ENCODE data around the gene CHIA.

- TF ChIP-seq, protein P1, sequence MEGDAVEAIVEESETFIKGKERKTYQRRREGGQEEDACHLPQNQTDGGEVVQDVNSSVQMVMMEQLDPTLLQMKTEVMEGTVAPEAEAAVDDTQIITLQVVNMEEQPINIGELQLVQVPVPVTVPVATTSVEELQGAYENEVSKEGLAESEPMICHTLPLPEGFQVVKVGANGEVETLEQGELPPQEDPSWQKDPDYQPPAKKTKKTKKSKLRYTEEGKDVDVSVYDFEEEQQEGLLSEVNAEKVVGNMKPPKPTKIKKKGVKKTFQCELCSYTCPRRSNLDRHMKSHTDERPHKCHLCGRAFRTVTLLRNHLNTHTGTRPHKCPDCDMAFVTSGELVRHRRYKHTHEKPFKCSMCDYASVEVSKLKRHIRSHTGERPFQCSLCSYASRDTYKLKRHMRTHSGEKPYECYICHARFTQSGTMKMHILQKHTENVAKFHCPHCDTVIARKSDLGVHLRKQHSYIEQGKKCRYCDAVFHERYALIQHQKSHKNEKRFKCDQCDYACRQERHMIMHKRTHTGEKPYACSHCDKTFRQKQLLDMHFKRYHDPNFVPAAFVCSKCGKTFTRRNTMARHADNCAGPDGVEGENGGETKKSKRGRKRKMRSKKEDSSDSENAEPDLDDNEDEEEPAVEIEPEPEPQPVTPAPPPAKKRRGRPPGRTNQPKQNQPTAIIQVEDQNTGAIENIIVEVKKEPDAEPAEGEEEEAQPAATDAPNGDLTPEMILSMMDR (IDR thresholded peaks at IDR 0.05), result no peak
- TF ChIP-seq POLR2A (IDR thresholded peaks at IDR 0.05), result no peak
- no peak for TF ChIP-seq POLR2AphosphoS5 (IDR thresholded peaks at IDR 0.05; ENCODE audit: insufficient read depth in 1 of 2, low read depth in 1 of 2)
These were observed 43.4 kb upstream of the CHIA start for GRCh38 chr1:111247125-111247838.
